Esophagus squamous epithelium (tissue), 4 donors: ENCODE results near the gene HSPBP1.

Experiments
- POLR2A ChIP-seq, 4 donors: fragments of 450-650 bp; IDR thresholded peaks; one replicate each; pipeline ENCODE4 v1.6.1; 2017; ENCODE audit warnings: antibody characterized with exemption in 4 of 4, mild to moderate bottlenecking in 4 of 4, moderate library complexity in 3 of 4
- TF ChIP-seq, protein P1 (sequence below), 6 experiments: fragments of 450-650 bp in 4 of 6; fragments of 200-600 bp in 2 of 6; sonication (generic) in 2 of 6; IDR thresholded peaks; one replicate each; pipeline ENCODE4 v1.5.1; 2016 to 2019; ENCODE audit warnings: antibody characterized with exemption in 6 of 6, mild to moderate bottlenecking in 4 of 6, moderate library complexity in 4 of 6

DNA sequence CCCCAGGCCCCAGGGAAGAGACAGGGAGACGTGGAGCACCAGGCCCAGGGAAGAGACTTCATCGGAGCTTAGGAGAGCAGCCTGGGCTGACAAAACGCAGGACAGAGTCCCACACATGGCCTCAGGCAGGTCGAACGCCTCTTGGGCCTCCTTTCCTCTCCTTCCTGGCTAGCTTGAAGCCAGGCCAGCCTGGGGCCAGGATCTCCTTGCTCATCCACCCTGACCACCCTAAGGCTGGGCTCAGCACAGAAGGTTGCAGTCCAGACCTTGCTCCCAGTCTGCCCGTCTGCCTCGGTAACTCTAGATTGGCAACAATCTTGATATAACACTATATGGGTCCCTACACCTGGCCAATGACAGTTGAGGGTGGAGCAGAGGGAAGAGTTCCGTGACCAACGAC, 31.2 kb downstream of the HSPBP1 start:
- TF ChIP-seq, protein P1, sequence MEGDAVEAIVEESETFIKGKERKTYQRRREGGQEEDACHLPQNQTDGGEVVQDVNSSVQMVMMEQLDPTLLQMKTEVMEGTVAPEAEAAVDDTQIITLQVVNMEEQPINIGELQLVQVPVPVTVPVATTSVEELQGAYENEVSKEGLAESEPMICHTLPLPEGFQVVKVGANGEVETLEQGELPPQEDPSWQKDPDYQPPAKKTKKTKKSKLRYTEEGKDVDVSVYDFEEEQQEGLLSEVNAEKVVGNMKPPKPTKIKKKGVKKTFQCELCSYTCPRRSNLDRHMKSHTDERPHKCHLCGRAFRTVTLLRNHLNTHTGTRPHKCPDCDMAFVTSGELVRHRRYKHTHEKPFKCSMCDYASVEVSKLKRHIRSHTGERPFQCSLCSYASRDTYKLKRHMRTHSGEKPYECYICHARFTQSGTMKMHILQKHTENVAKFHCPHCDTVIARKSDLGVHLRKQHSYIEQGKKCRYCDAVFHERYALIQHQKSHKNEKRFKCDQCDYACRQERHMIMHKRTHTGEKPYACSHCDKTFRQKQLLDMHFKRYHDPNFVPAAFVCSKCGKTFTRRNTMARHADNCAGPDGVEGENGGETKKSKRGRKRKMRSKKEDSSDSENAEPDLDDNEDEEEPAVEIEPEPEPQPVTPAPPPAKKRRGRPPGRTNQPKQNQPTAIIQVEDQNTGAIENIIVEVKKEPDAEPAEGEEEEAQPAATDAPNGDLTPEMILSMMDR (IDR thresholded peaks at IDR 0.05), result no peak
- TF ChIP-seq POLR2A (IDR thresholded peaks at IDR 0.05), result no peak
